GM23338 (cell line): ENCODE data around the gene CYP4F8. TPM values are rescaled to one million over a fixed set of nuclear protein-coding genes. Genes with fewer than 3 reads are reported as not detected.

Experiments
- ATAC-seq: fragments of 200-7000 bp; cut with Tn5 transposase; 3 replicates; pipeline ENCODE4 v1.9.1; 2020
- DNase-seq: peaks from one replicate; pipeline ENCODE4 v3.0.0-alpha.2; 2015; ENCODE audit warnings: low spot score
- H2AFZ ChIP-seq: fragments of 200-600 bp; sonication (generic); 2 replicates; pipeline ENCODE4 v1.8.0; 2016; ENCODE audit warnings: antibody characterized with exemption, mild to moderate bottlenecking, moderate library complexity
- H3F3A ChIP-seq: fragments of 200-600 bp; sonication (generic); replicated peaks from 2 replicates; pipeline ENCODE4 v1.8.0; 2017; ENCODE audit warnings: antibody characterized with exemption, mixed run types, low read depth
- H3K27ac ChIP-seq: fragments of 200-600 bp; sonication (generic); 2 replicates; pipeline ENCODE4 v1.6.1; 2016; ENCODE audit warnings: low read depth
- H3K27me3 ChIP-seq: fragments of 200-600 bp; sonication (generic); 2 replicates; pipeline ENCODE4 v1.8.0; 2016; ENCODE audit warnings: mild to moderate bottlenecking, mixed run types, moderate library complexity; ENCODE audit not compliant: insufficient read depth
- H3K36me3 ChIP-seq: fragments of 200-600 bp; sonication (generic); 2 replicates; pipeline ENCODE4 v1.8.0; 2016; ENCODE audit warnings: mild to moderate bottlenecking; ENCODE audit not compliant: insufficient read depth
- H3K4me1 ChIP-seq: fragments of 200-600 bp; sonication (generic); 2 replicates; pipeline ENCODE4 v1.8.0; 2016; ENCODE audit warnings: mild to moderate bottlenecking, moderate library complexity; ENCODE audit not compliant: insufficient read depth
- H3K4me2 ChIP-seq: fragments of 200-600 bp; sonication (generic); 2 replicates; pipeline ENCODE4 v1.7.1; 2017; ENCODE audit warnings: mixed run types
- H3K4me3 ChIP-seq: fragments of 200-600 bp; sonication (generic); 2 replicates; pipeline ENCODE4 v1.6.1; 2016; ENCODE audit warnings: mixed run types
- H3K79me2 ChIP-seq: fragments of 200-600 bp; sonication (generic); replicated peaks from 2 replicates; pipeline ENCODE4 v1.8.0; 2017; ENCODE audit warnings: mild to moderate bottlenecking; ENCODE audit not compliant: insufficient read depth
- H3K9me2 ChIP-seq: fragments of 200-600 bp; sonication (generic); 2 replicates; pipeline ENCODE4 v1.8.0; 2017; ENCODE audit not compliant: insufficient read depth
- H4K20me1 ChIP-seq: fragments of 200-600 bp; sonication (generic); replicated peaks from 2 replicates; pipeline ENCODE4 v1.8.0; 2017; ENCODE audit warnings: mild to moderate bottlenecking; ENCODE audit not compliant: insufficient read depth
- H3K27ac Mint-ChIP-seq: 2 replicates; pipeline ENCODE4 v1.8.0; 2020; ENCODE audit warnings: inconsistent platforms, mild to moderate bottlenecking, moderate library complexity, mixed read lengths
- H3K27me3 Mint-ChIP-seq: 3 replicates; pipeline ENCODE4 v1.8.0; 2022; ENCODE audit warnings: low read depth, mild to moderate bottlenecking, moderate library complexity, mixed read lengths, inconsistent platforms; ENCODE audit not compliant: insufficient read depth, poor library complexity
- H3K36me3 Mint-ChIP-seq: 3 replicates; pipeline ENCODE4 v1.8.0; 2021; ENCODE audit warnings: low read depth, mild to moderate bottlenecking, inconsistent platforms, moderate library complexity, mixed read lengths
- H3K4me1 Mint-ChIP-seq: 3 replicates; pipeline ENCODE4 v1.8.0; 2020; ENCODE audit warnings: mild to moderate bottlenecking, inconsistent platforms, mixed read lengths
- H3K4me3 Mint-ChIP-seq: 3 replicates; pipeline ENCODE4 v1.8.0; 2021; ENCODE audit warnings: moderate library complexity, mild to moderate bottlenecking, inconsistent platforms, mixed read lengths
- H3K9me3 Mint-ChIP-seq: 3 replicates; pipeline ENCODE4 v1.8.0; 2020; ENCODE audit warnings: moderate library complexity, mild to moderate bottlenecking, inconsistent platforms, mixed read lengths
- CTCF ChIP-seq, 2 experiments: fragments of 200-600 bp in 1 of 2; sonication (generic) in 1 of 2; conservative IDR thresholded peaks; 2 replicates each; pipeline versions ENCODE4 v1.5.1 to v1.6.1; 2016 to 2017; ENCODE audit warnings: antibody characterized with exemption in 2 of 2, low read depth in 2 of 2, mild to moderate bottlenecking in 2 of 2, moderate library complexity in 1 of 2
- EZH2 ChIP-seq: fragments of 200-600 bp; sonication (generic); IDR thresholded peaks from one replicate; pipeline ENCODE4 v1.8.0; 2017; ENCODE audit warnings: antibody characterized with exemption, mild to moderate bottlenecking, low read depth; ENCODE audit not compliant: unreplicated experiment
- JUNB ChIP-seq: IDR thresholded peaks from one replicate; pipeline ENCODE4 v1.6.1; 2016; ENCODE audit warnings: antibody characterized with exemption; ENCODE audit not compliant: unreplicated experiment
- POLR2AphosphoS5 ChIP-seq: IDR thresholded peaks from 2 replicates; pipeline ENCODE4 v1.6.1; 2016; ENCODE audit warnings: antibody characterized with exemption, low read depth
- ZNF114 ChIP-seq: fragments of 250-450 bp; sonication (Bioruptor Pico); IDR thresholded peaks from 2 replicates; pipeline ENCODE4 v1.5.0; 2020; ENCODE audit warnings: mild to moderate bottlenecking, moderate library complexity
- ZNF331 ChIP-seq: fragments of 250-450 bp; sonication (Bioruptor Pico); IDR thresholded peaks from 2 replicates; pipeline ENCODE4 v1.5.0; 2020; ENCODE audit warnings: low read depth, mild to moderate bottlenecking, moderate library complexity
- polyA plus RNA-seq: library from polyadenylated mRNA; unstranded; fragments of >200 nt; fragmentation: Nextera tagmentation; extraction: Ambion mirVana; gene quantifications from 2 replicates; pipeline ENCODE4 v1.2.1, GENCODE V29; 2016
- total RNA-seq: library from RNA; depleted of rRNA; stranded (reverse); fragments of >200 nt; shearing (Covaris generic); gene quantifications from 2 replicates; pipeline ENCODE4 v1.2.3, GENCODE V29; 2014
- TF ChIP-seq, protein P1 (sequence below): fragments of 250-450 bp; sonication (Bioruptor Pico); IDR thresholded peaks from 2 replicates; pipeline ENCODE4 v1.5.0; 2020; ENCODE audit warnings: mild to moderate bottlenecking, moderate library complexity

The CYP4F8 gene
- total and polyA plus RNA-seq, 2 experiments from 2014 or later: not detected

- TF ChIP-seq, protein P1, sequence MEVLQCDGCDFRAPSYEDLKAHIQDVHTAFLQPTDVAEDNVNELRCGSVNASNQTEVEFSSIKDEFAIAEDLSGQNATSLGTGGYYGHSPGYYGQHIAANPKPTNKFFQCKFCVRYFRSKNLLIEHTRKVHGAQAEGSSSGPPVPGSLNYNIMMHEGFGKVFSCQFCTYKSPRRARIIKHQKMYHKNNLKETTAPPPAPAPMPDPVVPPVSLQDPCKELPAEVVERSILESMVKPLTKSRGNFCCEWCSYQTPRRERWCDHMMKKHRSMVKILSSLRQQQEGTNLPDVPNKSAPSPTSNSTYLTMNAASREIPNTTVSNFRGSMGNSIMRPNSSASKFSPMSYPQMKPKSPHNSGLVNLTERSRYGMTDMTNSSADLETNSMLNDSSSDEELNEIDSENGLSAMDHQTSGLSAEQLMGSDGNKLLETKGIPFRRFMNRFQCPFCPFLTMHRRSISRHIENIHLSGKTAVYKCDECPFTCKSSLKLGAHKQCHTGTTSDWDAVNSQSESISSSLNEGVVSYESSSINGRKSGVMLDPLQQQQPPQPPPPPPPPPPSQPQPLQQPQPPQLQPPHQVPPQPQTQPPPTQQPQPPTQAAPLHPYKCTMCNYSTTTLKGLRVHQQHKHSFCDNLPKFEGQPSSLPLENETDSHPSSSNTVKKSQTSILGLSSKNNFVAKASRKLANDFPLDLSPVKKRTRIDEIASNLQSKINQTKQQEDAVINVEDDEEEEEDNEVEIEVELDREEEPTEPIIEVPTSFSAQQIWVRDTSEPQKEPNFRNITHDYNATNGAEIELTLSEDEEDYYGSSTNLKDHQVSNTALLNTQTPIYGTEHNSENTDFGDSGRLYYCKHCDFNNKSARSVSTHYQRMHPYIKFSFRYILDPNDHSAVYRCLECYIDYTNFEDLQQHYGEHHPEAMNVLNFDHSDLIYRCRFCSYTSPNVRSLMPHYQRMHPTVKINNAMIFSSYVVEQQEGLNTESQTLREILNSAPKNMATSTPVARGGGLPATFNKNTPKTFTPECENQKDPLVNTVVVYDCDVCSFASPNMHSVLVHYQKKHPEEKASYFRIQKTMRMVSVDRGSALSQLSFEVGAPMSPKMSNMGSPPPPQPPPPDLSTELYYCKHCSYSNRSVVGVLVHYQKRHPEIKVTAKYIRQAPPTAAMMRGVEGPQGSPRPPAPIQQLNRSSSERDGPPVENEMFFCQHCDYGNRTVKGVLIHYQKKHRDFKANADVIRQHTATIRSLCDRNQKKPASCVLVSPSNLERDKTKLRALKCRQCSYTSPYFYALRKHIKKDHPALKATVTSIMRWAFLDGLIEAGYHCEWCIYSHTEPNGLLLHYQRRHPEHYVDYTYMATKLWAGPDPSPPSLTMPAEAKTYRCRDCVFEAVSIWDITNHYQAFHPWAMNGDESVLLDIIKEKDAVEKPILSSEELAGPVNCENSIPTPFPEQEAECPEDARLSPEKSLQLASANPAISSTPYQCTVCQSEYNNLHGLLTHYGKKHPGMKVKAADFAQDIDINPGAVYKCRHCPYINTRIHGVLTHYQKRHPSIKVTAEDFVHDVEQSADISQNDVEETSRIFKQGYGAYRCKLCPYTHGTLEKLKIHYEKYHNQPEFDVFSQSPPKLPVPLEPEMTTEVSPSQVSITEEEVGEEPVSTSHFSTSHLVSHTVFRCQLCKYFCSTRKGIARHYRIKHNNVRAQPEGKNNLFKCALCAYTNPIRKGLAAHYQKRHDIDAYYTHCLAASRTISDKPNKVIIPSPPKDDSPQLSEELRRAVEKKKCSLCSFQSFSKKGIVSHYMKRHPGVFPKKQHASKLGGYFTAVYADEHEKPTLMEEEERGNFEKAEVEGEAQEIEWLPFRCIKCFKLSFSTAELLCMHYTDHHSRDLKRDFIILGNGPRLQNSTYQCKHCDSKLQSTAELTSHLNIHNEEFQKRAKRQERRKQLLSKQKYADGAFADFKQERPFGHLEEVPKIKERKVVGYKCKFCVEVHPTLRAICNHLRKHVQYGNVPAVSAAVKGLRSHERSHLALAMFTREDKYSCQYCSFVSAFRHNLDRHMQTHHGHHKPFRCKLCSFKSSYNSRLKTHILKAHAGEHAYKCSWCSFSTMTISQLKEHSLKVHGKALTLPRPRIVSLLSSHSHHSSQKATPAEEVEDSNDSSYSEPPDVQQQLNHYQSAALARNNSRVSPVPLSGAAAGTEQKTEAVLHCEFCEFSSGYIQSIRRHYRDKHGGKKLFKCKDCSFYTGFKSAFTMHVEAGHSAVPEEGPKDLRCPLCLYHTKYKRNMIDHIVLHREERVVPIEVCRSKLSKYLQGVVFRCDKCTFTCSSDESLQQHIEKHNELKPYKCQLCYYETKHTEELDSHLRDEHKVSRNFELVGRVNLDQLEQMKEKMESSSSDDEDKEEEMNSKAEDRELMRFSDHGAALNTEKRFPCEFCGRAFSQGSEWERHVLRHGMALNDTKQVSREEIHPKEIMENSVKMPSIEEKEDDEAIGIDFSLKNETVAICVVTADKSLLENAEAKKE (CRISPR knock-in tag): no peak
- TF ChIP-seq POLR2AphosphoS5: no peak
- no peak for TF ChIP-seq JUNB
- no peak for TF ChIP-seq EZH2
Measured at GRCh38 chr19:15589760-15590451, 25.1 kb upstream of the CYP4F8 start (continued).

DNA sequence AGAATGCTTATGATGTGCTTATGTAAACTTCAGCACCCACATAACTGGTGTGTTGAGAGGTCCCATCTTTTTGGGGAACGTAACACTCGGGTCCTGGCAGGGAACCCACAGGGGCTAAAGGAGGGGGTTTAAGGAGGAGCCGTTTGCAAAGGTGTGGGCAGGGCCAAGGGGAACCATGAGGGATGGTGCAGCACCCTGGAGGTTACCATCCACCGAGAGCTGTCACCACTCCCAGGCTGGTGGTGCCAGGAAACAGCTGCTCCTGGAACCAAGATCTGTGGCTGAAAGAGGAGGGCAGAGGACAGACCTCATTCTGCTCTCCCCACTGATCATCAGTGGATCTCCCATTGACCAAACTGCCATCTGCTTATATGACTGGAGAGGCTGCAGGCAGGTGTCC is 23.2 kb upstream of the CYP4F8 start:
- H3K9me2 ChIP-seq: no peaks in the 10 kb centered on the region
- no peaks in the 10 kb centered on the region; the same call in 1 of the 2 replicates for H3K36me3 ChIP-seq
- H4K20me1 ChIP-seq: no peaks in the 10 kb centered on the region
- Mint-ChIP-seq H3K9me3 (peaks cover 94% of the 10 kb centered on the region), H3K27me3 (peaks cover 3% of the 10 kb centered on the region), H3K27ac (no peak overlapping the region), H3K4me3 (no peak overlapping the region), H3K36me3 (peaks cover 42% of the 10 kb centered on the region), H3K4me1 (no peaks in the 10 kb centered on the region)
- no peak for DNase-seq
- no peak for ATAC-seq
- H3K4me1 ChIP-seq: no peaks in the 10 kb centered on the region
- H3K4me2 ChIP-seq: no peak overlapping the region
- no peaks in the 10 kb centered on the region for H3K79me2 ChIP-seq
- H3K27ac ChIP-seq: no peak overlapping the region
- H3K27me3 ChIP-seq: no peaks in the 10 kb centered on the region
- no peaks in the 10 kb centered on the region for H3F3A ChIP-seq
- H2AFZ ChIP-seq: no peak overlapping the region
- no peak overlapping the region for H3K4me3 ChIP-seq
- TF ChIP-seq ZNF114: no peak
- no peak for TF ChIP-seq CTCF (conservative IDR thresholded peaks at IDR 0.05; ENCODE audit: low read depth in 2 of 2)
- TF ChIP-seq POLR2AphosphoS5: no peak
- no peak for TF ChIP-seq EZH2
- TF ChIP-seq ZNF331 (CRISPR knock-in tag): no peak
- TF ChIP-seq, protein P1 (CRISPR knock-in tag): no peak
